Right renal cortex interstitium (tissue), 3 donors: ENCODE results near the gene TULP4. TPM values are rescaled to one million over a fixed set of nuclear protein-coding genes. Genes with fewer than 3 reads are reported as not detected.

Experiments
- DNase-seq, 3 donors: peaks; one replicate each; pipeline ENCODE4 v3.0.0-alpha.2; 2013; ENCODE audit warnings: low read depth in 3 of 3, low spot score in 2 of 3
- polyA plus RNA-seq, 3 donors: library from polyadenylated mRNA; unstranded; fragments of 120-200 nt; gene quantifications; one replicate each; pipeline ENCODE4 v1.2.1, GENCODE V29; 2013; ENCODE audit not compliant: insufficient read length in 3 of 3

The TULP4 gene
- polyA plus RNA-seq, 3 donors, result 17.7 to 19.1 (median 18.4) TPM

DNA sequence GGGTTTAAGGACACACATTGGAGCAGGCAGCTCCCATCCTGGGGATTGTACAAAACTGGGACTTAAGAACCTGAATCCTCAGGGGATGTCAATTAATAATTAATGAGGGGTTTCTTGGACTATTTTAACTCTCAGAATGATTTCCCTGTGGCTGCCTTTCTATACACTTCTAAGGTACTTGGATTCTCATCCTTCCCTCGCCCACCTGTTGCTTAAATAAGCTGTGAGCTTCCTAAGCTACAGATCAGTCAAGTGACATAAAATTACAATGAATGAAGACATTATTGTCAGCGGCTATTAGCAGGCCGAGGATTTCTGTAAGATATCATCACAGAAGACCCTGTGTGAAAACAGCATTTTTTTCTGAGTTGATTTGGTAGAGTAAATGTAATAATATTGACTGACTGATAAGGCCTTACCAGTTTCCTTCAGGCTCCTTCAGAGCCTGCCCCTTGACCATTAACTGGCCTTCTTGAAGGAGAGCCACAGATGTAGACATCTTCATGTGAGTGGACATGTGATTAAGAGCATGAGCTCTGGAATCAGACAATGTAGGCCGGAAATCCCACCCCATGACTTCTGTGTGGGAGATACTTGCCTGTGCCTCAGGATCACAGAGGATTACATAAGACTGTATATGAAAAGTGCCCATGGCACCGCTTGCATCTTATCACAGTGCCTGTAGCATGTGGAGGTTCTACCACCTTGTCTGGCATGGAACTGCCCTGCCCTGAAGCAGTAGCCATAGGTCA lies 101.7 kb downstream of the TULP4 start:
- DNase-seq, result no peak

DNA sequence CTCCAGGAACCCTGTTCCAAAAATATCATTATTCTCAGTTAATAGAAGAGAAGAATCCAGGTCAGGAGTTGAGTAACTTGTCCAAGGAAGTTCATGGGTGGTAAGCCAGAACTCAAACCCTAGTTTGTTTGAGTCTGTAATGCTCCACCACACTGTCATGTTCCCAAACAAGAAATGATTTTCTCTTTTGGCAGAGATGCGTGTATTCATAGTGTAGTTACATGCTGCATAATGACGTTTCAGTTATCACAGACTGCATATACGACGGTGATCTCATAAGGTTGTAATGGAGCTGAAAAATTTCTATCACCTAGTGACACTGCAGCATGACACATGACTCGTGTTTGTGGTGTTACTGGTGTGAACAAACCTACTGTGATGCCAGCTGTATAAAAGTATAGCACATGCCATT lies 102.6 kb downstream of the TULP4 start:
- no peak for DNase-seq

DNA sequence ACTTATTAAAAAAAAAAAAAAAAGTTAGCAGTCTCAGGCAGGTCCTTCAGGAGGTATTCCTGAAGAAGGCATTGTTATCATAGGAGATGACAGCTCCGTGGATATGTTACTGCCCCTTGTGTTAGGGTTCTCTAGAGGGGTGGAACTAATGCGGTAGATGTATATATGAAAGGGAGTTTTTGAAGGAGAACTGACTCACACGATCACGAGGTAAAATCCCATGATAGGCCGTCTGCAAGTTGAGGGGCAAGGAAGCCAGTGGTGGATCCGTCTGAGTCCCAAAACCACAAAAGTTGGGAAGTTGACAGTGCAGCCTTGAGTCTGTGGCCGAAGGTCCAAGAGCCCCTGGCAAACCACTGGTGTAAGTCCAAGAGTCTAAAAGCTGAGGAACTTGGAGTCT lies 103.4 kb downstream of the TULP4 start:
- DNase-seq, result no peak

GRCh38 chr6:158416883-158417759 lies 104.9 kb downstream of the TULP4 start:
- DNase-seq, result no peak

- no peak for DNase-seq
These were observed 105.5 kb downstream of the TULP4 start for GRCh38 chr6:158417760-158418098.

- DNase-seq, result no peak
These were observed 106.2 kb downstream of the TULP4 start for GRCh38 chr6:158418501-158418900.

DNA sequence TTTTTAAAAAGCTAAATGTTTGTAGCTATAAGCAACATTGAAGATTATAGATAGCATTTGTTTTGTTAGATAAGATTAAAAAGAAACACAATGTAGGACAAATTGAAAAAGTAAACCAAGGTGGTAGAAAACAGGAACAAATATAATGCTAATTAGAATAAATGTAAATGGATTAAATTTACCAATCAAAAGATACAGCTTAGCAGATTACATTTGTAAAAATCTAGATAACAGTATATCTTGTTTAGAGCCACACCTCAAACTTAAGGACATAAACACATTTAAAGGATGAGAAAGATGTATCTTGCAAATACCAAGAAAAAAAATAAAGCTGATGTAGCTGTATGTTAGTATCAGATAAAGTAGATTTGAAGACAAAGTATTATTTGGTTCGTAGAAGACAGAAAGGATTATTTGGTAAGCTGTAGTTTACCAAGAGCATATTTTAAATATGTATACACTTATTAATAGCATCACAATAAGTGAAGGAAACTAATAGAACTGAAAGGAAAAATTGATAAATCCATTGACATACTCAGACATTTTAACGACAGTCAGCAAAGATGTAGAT lies 107.2 kb downstream of the TULP4 start:
- no peak for DNase-seq

- no peak for DNase-seq
These were observed 109.1 kb downstream of the TULP4 start for GRCh38 chr6:158421381-158421780.

DNA sequence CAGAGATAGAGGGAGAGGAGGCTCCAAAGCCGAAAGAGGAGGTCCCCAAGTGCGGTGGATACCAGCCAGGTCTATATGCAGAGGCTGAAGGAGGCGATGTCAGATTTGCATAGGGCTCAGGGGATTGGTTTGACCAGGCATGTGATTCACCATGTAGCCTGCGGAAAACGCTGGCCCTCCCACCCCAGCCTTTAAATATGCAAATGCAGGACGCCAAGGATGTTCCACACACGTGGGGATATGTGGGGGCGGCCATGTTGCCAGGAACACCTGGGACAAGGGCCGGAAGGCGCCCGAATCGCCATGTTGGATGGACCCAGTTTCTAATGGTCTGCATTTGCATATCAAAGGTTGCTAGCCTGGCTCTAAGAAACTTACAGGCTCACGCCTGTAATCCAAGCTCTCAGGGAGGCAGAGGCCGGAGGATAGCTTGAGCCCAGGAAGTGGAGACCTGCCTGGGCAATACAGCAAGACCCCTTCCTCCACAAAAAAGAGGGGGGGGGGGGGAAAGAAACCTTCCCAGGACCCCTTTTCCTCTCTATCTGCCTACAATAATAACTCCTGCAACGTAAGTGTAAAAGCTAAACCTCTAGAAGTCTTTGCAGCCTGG lies 110.5 kb downstream of the TULP4 start:
- DNase-seq, result no peak

DNA sequence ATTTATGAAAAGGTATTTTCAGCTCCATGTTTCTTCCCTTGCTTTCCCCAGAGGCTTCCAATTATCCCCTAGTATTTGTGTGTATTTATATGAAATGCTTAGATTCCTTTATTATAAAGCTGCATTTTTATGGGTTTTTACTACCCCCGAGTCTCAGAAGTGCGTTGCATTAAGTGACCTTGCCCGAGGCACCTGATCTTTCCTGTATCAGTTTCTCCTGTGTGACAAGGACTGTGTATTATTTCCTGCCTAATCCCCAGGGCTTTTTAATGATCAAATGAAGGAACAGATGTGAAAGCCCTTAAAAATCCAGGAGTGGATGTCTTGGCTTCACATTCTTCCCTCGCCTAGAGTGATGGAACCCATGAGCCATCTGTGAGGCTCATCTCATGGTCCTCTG lies 118.8 kb downstream of the TULP4 start:
- no peak for DNase-seq

DNA sequence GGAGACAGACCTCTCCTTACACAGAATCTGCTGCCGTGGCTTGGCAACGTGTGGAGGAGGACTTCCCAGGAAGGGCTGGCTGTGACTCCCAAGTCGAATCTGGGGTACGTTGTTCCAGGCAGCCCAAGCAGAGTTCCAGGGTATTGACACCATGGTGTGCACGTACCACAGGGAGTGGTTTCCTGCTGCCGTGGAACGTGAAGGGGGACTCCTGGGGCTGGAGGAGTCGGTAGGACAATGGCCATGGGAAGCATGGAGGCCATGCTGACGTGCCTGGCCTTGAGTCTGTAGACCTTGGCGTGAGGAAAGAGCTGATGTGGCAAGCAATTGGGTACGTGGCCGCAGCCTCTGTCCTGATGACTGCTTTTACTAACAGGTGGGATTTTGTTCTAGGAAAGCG lies 119.3 kb downstream of the TULP4 start:
- DNase-seq, result no peak

DNA sequence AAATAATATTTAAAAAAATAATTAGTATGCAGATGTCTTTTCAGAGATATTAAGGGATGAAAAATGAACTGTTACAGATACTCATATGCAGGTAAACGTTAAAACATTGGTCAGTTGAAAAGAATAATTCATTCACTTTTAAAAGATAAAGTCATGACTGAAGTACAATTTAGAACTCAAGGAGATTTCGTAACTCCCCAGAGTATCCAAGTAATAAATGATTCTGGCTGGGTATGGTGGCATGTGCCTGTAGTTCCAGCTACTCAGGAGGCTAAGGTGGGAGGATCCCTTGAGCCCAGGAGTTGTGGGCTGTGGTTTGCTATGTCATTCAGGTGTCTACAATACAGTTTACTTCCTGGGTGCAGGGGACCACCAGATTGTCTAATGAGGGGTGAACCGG lies 125.3 kb downstream of the TULP4 start:
- no peak for DNase-seq

DNA sequence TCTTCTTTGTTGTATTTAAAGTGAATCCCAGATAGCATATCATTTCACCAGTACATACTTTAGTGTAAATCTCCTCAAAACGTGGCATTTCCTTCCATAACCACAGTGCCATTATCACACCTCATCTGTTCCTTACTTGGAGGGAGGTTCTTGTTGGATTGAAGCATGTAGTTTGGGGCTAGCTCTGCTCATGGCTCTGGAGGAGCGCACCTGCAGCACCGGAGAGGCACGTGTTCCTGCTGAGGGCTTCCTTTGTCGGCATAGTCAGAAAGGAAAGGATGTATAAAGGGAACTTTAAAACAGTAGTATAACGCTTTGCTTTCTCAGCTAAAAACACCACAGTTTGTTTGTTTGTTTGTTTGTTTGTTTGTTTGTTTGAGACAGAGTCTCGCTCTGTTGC lies 126.0 kb downstream of the TULP4 start:
- DNase-seq, result no peak

DNA sequence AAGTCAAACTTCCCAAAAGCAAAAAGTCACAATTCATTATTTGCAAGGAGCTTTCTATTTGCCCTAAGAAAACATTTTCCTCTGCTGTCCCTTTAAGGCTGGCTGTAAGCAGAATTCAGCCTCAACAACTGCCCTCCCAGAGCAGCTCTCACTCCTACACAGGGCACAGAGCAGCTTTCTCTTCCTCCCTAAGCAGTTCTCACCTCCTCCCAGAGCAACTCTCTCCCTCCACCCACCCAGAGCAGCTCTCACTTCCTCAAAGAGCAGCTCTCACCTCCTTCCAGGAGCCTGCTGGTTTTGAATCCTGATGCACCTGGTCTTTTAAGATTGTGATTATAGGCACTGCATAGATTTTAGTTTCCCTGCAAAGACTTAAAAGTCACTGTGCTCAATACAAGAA lies 127.0 kb downstream of the TULP4 start:
- DNase-seq, result no peak

DNA sequence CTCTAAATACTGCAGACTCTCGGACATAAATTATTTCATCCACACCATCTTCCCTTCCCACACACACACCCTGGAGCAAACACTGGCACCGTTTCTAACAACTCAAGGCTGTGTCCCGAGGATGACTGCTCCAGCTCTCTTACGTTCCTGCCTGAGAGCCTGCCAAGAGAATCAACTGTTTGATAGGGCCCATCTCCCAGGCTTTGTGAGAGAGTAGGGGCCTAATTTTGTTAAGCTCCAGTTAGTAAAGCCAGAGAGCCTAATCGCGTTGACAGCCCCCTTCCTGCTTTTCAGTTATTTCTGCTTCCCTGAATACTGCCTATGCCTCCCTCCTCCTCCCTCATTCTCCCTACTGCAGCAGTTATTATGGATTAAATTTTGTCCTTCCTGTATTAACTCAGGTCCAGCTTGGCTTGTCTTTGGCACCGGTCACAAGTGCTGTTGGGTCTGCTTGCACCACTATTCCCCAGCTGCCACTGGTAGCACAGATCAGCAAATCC lies 129.5 kb downstream of the TULP4 start:
- DNase-seq, result no peak

DNA sequence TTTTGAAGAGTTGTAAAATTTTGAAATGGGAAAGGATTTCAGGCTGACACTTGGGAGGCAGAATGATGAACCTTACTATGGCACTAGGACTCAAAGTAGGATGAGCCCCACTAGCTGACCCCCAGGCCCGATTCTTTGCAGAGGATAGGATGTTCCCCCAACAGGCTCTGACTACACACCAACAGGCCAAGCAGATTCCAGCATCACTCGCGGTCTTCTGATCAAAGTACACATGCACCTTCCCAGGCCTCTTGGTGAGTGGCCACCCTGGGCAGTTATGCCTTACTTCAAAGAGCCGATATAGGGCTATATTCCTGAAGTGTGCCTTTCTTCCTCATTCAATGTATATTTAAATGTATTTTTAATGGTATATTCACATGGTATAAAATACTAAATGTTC lies 130.0 kb downstream of the TULP4 start:
- DNase-seq, result no peak

DNA sequence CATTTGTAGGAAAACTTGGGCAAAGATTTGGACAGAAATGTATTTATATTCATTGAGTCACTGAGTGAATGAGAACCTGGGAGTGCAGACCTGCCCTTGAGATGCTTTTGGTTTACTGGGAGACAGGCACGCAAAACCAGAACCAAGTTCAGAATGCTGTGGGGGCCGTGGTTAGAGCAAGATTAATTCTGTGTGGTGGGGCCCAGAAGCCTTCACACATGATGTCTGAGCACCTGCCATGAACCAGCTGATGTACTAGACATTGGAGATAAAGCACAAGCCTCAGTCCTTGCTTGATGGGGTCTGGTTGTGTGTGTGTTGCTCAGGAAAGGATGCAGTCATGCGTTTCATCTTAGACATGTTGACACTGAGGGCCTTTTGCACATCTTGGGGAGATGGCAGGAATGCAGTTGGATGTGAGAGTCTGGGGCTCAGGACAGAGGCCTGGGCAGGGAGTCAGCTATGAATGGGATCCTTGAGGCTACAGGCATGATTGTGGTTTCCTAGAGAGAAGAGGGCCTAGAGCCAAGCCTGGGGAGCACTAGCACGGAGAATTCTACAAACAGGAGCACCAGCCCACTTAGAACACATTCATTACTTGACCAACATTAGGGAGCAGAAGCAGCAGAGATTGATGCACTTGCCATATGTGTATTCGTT lies 133.3 kb downstream of the TULP4 start:
- DNase-seq, result no peak

DNA sequence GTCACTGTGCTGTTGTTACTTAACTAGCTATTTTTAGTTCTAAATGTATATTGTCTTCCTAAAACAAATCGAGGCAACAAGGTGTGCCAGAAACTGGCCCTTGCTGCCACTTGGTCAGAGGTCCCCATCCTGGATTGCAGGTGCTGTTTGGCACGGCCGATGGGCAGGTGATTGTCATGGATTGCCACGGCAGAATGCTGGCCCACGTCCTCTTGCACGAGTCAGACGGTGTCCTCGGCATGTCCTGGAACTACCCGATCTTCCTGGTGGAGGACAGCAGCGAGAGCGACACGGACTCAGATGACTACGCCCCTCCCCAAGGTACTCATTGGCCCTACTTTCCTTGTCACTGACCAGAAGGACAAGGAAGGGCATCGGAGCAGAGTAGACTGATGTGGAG lies 136.6 kb downstream of the TULP4 start:
- DNase-seq, result no peak

GRCh38 chr6:158452191-158452590 lies 139.9 kb downstream of the TULP4 start:
- no peak for DNase-seq

GRCh38 chr6:158457131-158457530 lies 144.9 kb downstream of the TULP4 start:
- DNase-seq, result no peak
